ENCODE results near the gene FBXO44. TPM values are rescaled to one million over a fixed set of nuclear protein-coding genes. Genes with fewer than 3 reads are reported as not detected.

Gene FBXO44
- polyA plus RNA-seq, 2 of the 4 experiments (the other 2 are of a cell fraction): 10.4 to 26.9 TPM

DNA sequence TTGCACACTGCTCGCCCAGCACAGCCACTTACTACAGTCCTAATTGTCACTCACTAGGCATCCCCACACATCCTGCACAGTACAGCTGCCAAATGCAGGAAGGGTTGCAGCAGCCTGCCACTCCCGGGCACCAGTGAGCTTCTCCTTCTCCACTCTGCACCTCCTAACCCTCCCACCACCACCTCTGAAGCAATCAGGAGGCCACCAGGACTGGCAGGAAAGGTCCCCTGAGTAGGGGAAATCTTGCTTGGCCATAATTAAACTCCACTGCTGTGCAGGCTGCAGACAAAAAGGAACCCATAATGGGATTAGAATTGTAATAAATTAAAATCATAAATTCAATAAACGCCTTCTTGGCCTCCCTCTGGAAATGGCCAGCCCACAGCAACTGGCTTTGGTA lies 32.3 kb upstream of the FBXO44 start:
- WGBS (ENCODE audit: missing lambda C conversion rate): 3% methylated on average over 3 of the region's 3 CpGs

DNA sequence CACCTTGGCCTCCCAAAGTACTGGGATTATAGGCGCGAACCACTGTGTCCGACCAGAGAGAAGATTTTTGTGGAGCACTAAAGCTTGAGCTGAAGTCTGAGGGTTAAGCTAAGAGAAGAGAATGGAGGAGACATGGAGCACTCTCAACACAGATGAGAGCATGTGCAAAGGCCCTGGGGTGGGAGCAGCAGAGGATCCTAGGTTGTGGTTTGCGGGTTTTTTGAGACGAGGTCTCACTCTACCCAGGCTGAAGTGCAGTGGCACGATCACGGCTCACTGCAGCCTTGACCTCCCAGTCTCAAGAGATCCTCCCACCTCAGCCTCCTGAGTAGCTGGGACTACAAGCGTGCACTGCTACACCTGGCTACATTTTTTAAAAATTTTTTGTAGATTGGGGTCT lies 31.0 kb upstream of the FBXO44 start:
- DNase-seq (ENCODE audit: low read depth in 1 of 2, low spot score in 1 of 2) (no peak), ATAC-seq (no peak), FAIRE-seq (no peak)
- CTCF ChIA-PET: interaction anchor here (0.8 to 1.2 kb wide), 2 partner anchors 18 to 22 kb away, joined by 3 to 4 read pairs; no protein-coding TSS in a partner anchor
- Histone ChIP-seq H3K9me3 (no peaks in the 10 kb centered on the region), H3K4me1 (no peaks in the 10 kb centered on the region), H3K4me2 (no peak overlapping the region), H3K4me3 (no peak overlapping the region), H3K27ac (no peak overlapping the region)
- POLR2A ChIA-PET: no interaction called here
- 49% methylated on average over 8 of the region's 8 CpGs for WGBS (ENCODE audit: missing lambda C conversion rate)
- TF ChIP-seq, protein P1, sequence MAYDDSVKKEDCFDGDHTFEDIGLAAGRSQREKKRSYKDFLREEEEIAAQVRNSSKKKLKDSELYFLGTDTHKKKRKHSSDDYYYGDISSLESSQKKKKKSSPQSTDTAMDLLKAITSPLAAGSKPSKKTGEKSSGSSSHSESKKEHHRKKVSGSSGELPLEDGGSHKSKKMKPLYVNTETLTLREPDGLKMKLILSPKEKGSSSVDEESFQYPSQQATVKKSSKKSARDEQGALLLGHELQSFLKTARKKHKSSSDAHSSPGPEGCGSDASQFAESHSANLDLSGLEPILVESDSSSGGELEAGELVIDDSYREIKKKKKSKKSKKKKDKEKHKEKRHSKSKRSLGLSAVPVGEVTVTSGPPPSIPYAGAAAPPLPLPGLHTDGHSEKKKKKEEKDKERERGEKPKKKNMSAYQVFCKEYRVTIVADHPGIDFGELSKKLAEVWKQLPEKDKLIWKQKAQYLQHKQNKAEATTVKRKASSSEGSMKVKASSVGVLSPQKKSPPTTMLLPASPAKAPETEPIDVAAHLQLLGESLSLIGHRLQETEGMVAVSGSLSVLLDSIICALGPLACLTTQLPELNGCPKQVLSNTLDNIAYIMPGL (CRISPR knock-in tag; IDR thresholded peaks at IDR 0.05; ENCODE audit: borderline replicate concordance): no peak
- TF ChIP-seq, protein P2, sequence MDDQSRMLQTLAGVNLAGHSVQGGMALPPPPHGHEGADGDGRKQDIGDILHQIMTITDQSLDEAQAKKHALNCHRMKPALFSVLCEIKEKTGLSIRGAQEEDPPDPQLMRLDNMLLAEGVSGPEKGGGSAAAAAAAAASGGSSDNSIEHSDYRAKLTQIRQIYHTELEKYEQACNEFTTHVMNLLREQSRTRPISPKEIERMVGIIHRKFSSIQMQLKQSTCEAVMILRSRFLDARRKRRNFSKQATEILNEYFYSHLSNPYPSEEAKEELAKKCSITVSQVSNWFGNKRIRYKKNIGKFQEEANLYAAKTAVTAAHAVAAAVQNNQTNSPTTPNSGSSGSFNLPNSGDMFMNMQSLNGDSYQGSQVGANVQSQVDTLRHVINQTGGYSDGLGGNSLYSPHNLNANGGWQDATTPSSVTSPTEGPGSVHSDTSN (IDR thresholded peaks at IDR 0.05): no peak
- TF ChIP-seq HOXB13 (CRISPR knock-in tag; IDR thresholded peaks at IDR 0.05; ENCODE audit: low read depth) (no peak), ESRRA (IDR thresholded peaks at IDR 0.05; ENCODE audit: borderline replicate concordance, low read length) (no peak), MAZ (IDR thresholded peaks at IDR 0.05; ENCODE audit: borderline replicate concordance, low read depth, low read length) (no peak), FOSB (CRISPR knock-in tag; IDR thresholded peaks at IDR 0.05) (no peak), ZC3H11A (IDR thresholded peaks at IDR 0.05) (no peak), ZSCAN20 (CRISPR knock-in tag; IDR thresholded peaks at IDR 0.05) (no peak), NPAS2 (CRISPR knock-in tag; IDR thresholded peaks at IDR 0.05; ENCODE audit: borderline replicate concordance) (no peak), HDAC2 (IDR thresholded peaks at IDR 0.05) (no peak), CBX8 (IDR thresholded peaks at IDR 0.05) (no peak), FOSL2 (IDR thresholded peaks at IDR 0.05) (no peak), FOSL2 (CRISPR knock-in tag; IDR thresholded peaks at IDR 0.05) (no peak), TP53 (CRISPR knock-in tag; IDR thresholded peaks at IDR 0.05) (no peak), TFCP2L1 (CRISPR knock-in tag; IDR thresholded peaks at IDR 0.05) (no peak)

More for the DNA sequence above, 32.3 kb upstream of the FBXO44 start:
- no peak overlapping the region for H3K27ac ChIP-seq
- CTCF ChIA-PET: interaction anchor here (0.6 to 1.4 kb wide), 3 partner anchors 11 to 490 kb away, joined by 3 read pairs; no protein-coding TSS in a partner anchor
- H3K4me3 ChIP-seq: no peak overlapping the region
- peak; percentile 36 to 38; a peak in 2 of 6 replicates for ATAC-seq
- no peak for TF ChIP-seq RAD21 (conservative IDR thresholded peaks at IDR 0.05 in 1 of 2, IDR thresholded peaks at IDR 0.05 in 1 of 2)
- TF ChIP-seq, protein P3, sequence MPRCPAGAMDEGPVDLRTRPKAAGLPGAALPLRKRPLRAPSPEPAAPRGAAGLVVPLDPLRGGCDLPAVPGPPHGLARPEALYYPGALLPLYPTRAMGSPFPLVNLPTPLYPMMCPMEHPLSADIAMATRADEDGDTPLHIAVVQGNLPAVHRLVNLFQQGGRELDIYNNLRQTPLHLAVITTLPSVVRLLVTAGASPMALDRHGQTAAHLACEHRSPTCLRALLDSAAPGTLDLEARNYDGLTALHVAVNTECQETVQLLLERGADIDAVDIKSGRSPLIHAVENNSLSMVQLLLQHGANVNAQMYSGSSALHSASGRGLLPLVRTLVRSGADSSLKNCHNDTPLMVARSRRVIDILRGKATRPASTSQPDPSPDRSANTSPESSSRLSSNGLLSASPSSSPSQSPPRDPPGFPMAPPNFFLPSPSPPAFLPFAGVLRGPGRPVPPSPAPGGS (IDR thresholded peaks at IDR 0.05): no peak
- TF ChIP-seq HOXB13 (CRISPR knock-in tag; IDR thresholded peaks at IDR 0.05; ENCODE audit: low read depth): no peak
- no peak for TF ChIP-seq KDM1A (IDR thresholded peaks at IDR 0.05; ENCODE audit: low read depth)
- no peak for TF ChIP-seq KDM5A (IDR thresholded peaks at IDR 0.05)
- TF ChIP-seq, protein P4, sequence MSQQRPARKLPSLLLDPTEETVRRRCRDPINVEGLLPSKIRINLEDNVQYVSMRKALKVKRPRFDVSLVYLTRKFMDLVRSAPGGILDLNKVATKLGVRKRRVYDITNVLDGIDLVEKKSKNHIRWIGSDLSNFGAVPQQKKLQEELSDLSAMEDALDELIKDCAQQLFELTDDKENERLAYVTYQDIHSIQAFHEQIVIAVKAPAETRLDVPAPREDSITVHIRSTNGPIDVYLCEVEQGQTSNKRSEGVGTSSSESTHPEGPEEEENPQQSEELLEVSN (IDR thresholded peaks at IDR 0.05; ENCODE audit: borderline replicate concordance, low read depth): no peak
- TF ChIP-seq HDAC2 (IDR thresholded peaks at IDR 0.05): no peak
- TF ChIP-seq CBX8 (IDR thresholded peaks at IDR 0.05): no peak
- TF ChIP-seq FOSL2 (IDR thresholded peaks at IDR 0.05): no peak
- no peak for TF ChIP-seq FOSL2 (CRISPR knock-in tag; IDR thresholded peaks at IDR 0.05)
- TF ChIP-seq TFCP2L1 (CRISPR knock-in tag; IDR thresholded peaks at IDR 0.05): no peak
- TF ChIP-seq POLR2AphosphoS2 (conservative IDR thresholded peaks at IDR 0.05; ENCODE audit: low read length): no peak
- no peak for TF ChIP-seq RNF2 (IDR thresholded peaks at IDR 0.05; ENCODE audit: borderline replicate concordance, low read depth)
- TF ChIP-seq, protein P1 (CRISPR knock-in tag; IDR thresholded peaks at IDR 0.05; ENCODE audit: borderline replicate concordance): no peak
- TF ChIP-seq, protein P2 (IDR thresholded peaks at IDR 0.05): no peak
- TF ChIP-seq, protein P5, sequence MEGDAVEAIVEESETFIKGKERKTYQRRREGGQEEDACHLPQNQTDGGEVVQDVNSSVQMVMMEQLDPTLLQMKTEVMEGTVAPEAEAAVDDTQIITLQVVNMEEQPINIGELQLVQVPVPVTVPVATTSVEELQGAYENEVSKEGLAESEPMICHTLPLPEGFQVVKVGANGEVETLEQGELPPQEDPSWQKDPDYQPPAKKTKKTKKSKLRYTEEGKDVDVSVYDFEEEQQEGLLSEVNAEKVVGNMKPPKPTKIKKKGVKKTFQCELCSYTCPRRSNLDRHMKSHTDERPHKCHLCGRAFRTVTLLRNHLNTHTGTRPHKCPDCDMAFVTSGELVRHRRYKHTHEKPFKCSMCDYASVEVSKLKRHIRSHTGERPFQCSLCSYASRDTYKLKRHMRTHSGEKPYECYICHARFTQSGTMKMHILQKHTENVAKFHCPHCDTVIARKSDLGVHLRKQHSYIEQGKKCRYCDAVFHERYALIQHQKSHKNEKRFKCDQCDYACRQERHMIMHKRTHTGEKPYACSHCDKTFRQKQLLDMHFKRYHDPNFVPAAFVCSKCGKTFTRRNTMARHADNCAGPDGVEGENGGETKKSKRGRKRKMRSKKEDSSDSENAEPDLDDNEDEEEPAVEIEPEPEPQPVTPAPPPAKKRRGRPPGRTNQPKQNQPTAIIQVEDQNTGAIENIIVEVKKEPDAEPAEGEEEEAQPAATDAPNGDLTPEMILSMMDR (IDR thresholded peaks at IDR 0.05): no peak
- POLR2A ChIA-PET: no interaction called here
- DNase-seq (ENCODE audit: low read depth in 1 of 2, low spot score in 1 of 2): no peak
- no peak overlapping the region for H3K4me2 ChIP-seq
- H3K9me3 ChIP-seq: no peaks in the 10 kb centered on the region
- no peak for FAIRE-seq
- H3K4me1 ChIP-seq: no peaks in the 10 kb centered on the region
